ENCODE results near the gene ZDHHC16. TPM values are rescaled to one million over a fixed set of nuclear protein-coding genes. Genes with fewer than 3 reads are reported as not detected.

The ZDHHC16 gene
- total RNA-seq, 1 donor = 5.5 TPM

- no peaks in the 10 kb centered on the region for H3K9me3 ChIP-seq (ENCODE audit: low read depth, low read length)
- H3K4me1 ChIP-seq (ENCODE audit: insufficient read depth, low read length) = peaks cover 74% of the 10 kb centered on the region
- H3K27me3 ChIP-seq (ENCODE audit: insufficient read depth, low read length) = no peaks in the 10 kb centered on the region
- H3K4me3 ChIP-seq (ENCODE audit: low read length) = peak within 1 kb of the TSS; percentile 93
Observed at GRCh38 chr10:97425964-97426775, 19.8 kb upstream of the ZDHHC16 start, which contains the start of gene PGAM1. PGAM1 (plus strand) TSS chr10:97426191; CDS start chr10:97426308, 117 bp downstream.

- H3K4me3 ChIP-seq (ENCODE audit: low read length) = peak overlapping the region; percentile 93
- H3K27me3 ChIP-seq (ENCODE audit: insufficient read depth, low read length) = no peaks in the 10 kb centered on the region
- no peaks in the 10 kb centered on the region for H3K9me3 ChIP-seq (ENCODE audit: low read depth, low read length)
- peaks cover 66% of the 10 kb centered on the region for H3K4me1 ChIP-seq (ENCODE audit: insufficient read depth, low read length)
Observed at GRCh38 chr10:97426776-97427570, 19.0 kb upstream of the ZDHHC16 start.

- Histone ChIP-seq H3K9me3 (ENCODE audit: low read depth, low read length) (no peaks in the 10 kb centered on the region), H3K4me1 (ENCODE audit: insufficient read depth, low read length) (peaks cover 60% of the 10 kb centered on the region), H3K27me3 (ENCODE audit: insufficient read depth, low read length) (no peaks in the 10 kb centered on the region), H3K4me3 (ENCODE audit: low read length) (peak overlapping the region; percentile 93)
Observed at GRCh38 chr10:97427571-97428179, 18.3 kb upstream of the ZDHHC16 start.

GRCh38 chr10:97428572-97428981 lies 17.4 kb upstream of the ZDHHC16 start:
- Histone ChIP-seq H3K4me3 (ENCODE audit: low read length) (peak overlapping the region; percentile 93), H3K4me1 (ENCODE audit: insufficient read depth, low read length) (peaks cover 51% of the 10 kb centered on the region), H3K27me3 (ENCODE audit: insufficient read depth, low read length) (no peaks in the 10 kb centered on the region), H3K9me3 (ENCODE audit: low read depth, low read length) (no peaks in the 10 kb centered on the region)

GRCh38 chr10:97434055-97434454 lies 11.9 kb upstream of the ZDHHC16 start:
- Histone ChIP-seq H3K27me3 (ENCODE audit: insufficient read depth, low read length) (no peaks in the 10 kb centered on the region), H3K4me3 (ENCODE audit: low read length) (no peak overlapping the region), H3K4me1 (ENCODE audit: insufficient read depth, low read length) (peaks cover 5% of the 10 kb centered on the region), H3K9me3 (ENCODE audit: low read depth, low read length) (no peaks in the 10 kb centered on the region)

GRCh38 chr10:97434557-97434956 lies 11.4 kb upstream of the ZDHHC16 start:
- Histone ChIP-seq H3K9me3 (ENCODE audit: low read depth, low read length) (no peaks in the 10 kb centered on the region), H3K4me1 (ENCODE audit: insufficient read depth, low read length) (no peaks in the 10 kb centered on the region), H3K27me3 (ENCODE audit: insufficient read depth, low read length) (no peaks in the 10 kb centered on the region), H3K4me3 (ENCODE audit: low read length) (no peak overlapping the region)

GRCh38 chr10:97435211-97435610 lies 10.8 kb upstream of the ZDHHC16 start:
- Histone ChIP-seq H3K4me3 (ENCODE audit: low read length) (no peak overlapping the region), H3K27me3 (ENCODE audit: insufficient read depth, low read length) (no peaks in the 10 kb centered on the region), H3K4me1 (ENCODE audit: insufficient read depth, low read length) (no peaks in the 10 kb centered on the region), H3K9me3 (ENCODE audit: low read depth, low read length) (no peaks in the 10 kb centered on the region)

GRCh38 chr10:97442277-97442676 lies 3.7 kb upstream of the ZDHHC16 start:
- Histone ChIP-seq H3K4me3 (ENCODE audit: low read length) (no peak overlapping the region), H3K27me3 (ENCODE audit: insufficient read depth, low read length) (no peaks in the 10 kb centered on the region), H3K9me3 (ENCODE audit: low read depth, low read length) (no peaks in the 10 kb centered on the region), H3K4me1 (ENCODE audit: insufficient read depth, low read length) (peaks cover 22% of the 10 kb centered on the region)

- H3K27me3 ChIP-seq (ENCODE audit: insufficient read depth, low read length) = no peaks in the 10 kb centered on the region
- no peaks in the 10 kb centered on the region for H3K9me3 ChIP-seq (ENCODE audit: low read depth, low read length)
- H3K4me3 ChIP-seq (ENCODE audit: low read length) = no peak overlapping the region
- peaks cover 22% of the 10 kb centered on the region for H3K4me1 ChIP-seq (ENCODE audit: insufficient read depth, low read length)
Observed at GRCh38 chr10:97444212-97444611, 1.8 kb upstream of the ZDHHC16 start.

- no peaks in the 10 kb centered on the region for H3K27me3 ChIP-seq (ENCODE audit: insufficient read depth, low read length)
- peaks cover 22% of the 10 kb centered on the region for H3K4me1 ChIP-seq (ENCODE audit: insufficient read depth, low read length)
- peak overlapping the region; percentile 65 for H3K4me3 ChIP-seq (ENCODE audit: low read length)
- no peaks in the 10 kb centered on the region for H3K9me3 ChIP-seq (ENCODE audit: low read depth, low read length)
Observed at GRCh38 chr10:97445357-97445721, 636 bp upstream of the ZDHHC16 start.

GRCh38 chr10:97450828-97451227 lies 4.9 kb downstream of the ZDHHC16 start:
- Histone ChIP-seq H3K9me3 (ENCODE audit: low read depth, low read length) (no peaks in the 10 kb centered on the region), H3K4me1 (ENCODE audit: insufficient read depth, low read length) (peaks cover 11% of the 10 kb centered on the region), H3K4me3 (ENCODE audit: low read length) (no peak overlapping the region), H3K27me3 (ENCODE audit: insufficient read depth, low read length) (no peaks in the 10 kb centered on the region)

GRCh38 chr10:97451605-97452004 lies 5.6 kb downstream of the ZDHHC16 start:
- Histone ChIP-seq H3K4me1 (ENCODE audit: insufficient read depth, low read length) (peaks cover 7% of the 10 kb centered on the region), H3K27me3 (ENCODE audit: insufficient read depth, low read length) (no peaks in the 10 kb centered on the region), H3K9me3 (ENCODE audit: low read depth, low read length) (no peaks in the 10 kb centered on the region), H3K4me3 (ENCODE audit: low read length) (no peak overlapping the region)

GRCh38 chr10:97452352-97452751 lies 6.4 kb downstream of the ZDHHC16 start:
- Histone ChIP-seq H3K4me3 (ENCODE audit: low read length) (no peak overlapping the region), H3K4me1 (ENCODE audit: insufficient read depth, low read length) (no peaks in the 10 kb centered on the region), H3K9me3 (ENCODE audit: low read depth, low read length) (no peaks in the 10 kb centered on the region), H3K27me3 (ENCODE audit: insufficient read depth, low read length) (no peaks in the 10 kb centered on the region)

GRCh38 chr10:97454330-97455036 lies 8.5 kb downstream of the ZDHHC16 start:
- Histone ChIP-seq H3K4me3 (ENCODE audit: low read length) (no peak overlapping the region), H3K9me3 (ENCODE audit: low read depth, low read length) (no peaks in the 10 kb centered on the region), H3K4me1 (ENCODE audit: insufficient read depth, low read length) (no peaks in the 10 kb centered on the region), H3K27me3 (ENCODE audit: insufficient read depth, low read length) (no peaks in the 10 kb centered on the region)

Measured in mononuclear cell (primary cell).